Vagina (tissue), 2 donors: ENCODE measurements around the gene ZNF107.

ENCODE experiments used
- CTCF ChIP-seq, 3 experiments: fragments of 450-650 bp in 2 of 3; fragments of 200-600 bp in 1 of 3; sonication (generic) in 1 of 3; IDR thresholded peaks; one replicate each; pipeline ENCODE4 v1.5.1; 2017 to 2019; ENCODE audit warnings: antibody characterized with exemption in 3 of 3, mild to moderate bottlenecking in 2 of 3, moderate library complexity in 2 of 3
- POLR2A ChIP-seq, 2 donors: fragments of 450-650 bp; IDR thresholded peaks; one replicate each; pipeline ENCODE4 v1.6.1; 2017; ENCODE audit warnings: antibody characterized with exemption in 2 of 2, mild to moderate bottlenecking in 2 of 2, moderate library complexity in 2 of 2

DNA sequence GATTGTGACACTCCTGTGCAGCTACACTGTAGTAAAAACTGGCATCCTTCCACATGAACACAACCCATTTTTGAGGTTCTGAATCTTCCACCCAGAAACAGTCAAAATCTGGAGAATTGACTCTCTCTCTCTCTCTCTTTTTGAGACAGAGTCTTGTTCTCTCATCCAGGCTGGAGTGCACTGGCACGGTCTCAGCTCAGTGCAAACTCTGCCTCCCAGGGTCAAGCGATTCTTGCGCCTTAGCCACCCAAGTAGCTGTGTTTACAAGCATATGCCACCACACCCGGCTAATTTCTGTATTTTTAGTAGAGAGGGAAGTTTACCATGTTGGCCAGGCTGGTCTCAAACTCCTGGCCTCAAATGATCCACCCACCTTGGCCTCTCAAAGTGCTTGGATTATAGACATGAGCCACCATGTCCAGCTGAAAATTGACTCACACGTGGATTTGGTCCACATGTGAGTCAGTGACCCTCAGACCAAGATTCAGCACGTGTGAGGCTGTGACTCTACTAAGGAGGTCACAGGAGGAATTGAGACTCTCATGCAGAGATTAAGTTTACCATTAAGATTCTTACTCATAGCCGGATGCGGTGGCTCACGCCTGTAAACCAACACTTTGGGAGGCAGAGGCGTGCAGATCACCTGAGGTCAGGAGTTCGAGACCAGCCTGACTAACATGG is 12.1 kb upstream of the ZNF107 start:
- TF ChIP-seq CTCF (IDR thresholded peaks at IDR 0.05), result no peak
- no peak for TF ChIP-seq POLR2A (IDR thresholded peaks at IDR 0.05)
